Fibroblast of skin of scalp (primary cell): ENCODE data around the gene RRBP1.

Experiments
- DNase-seq: peaks from one replicate; pipeline ENCODE4 v3.0.0-alpha.2; 2013

The RRBP1 gene

GRCh38 chr20:17605131-17605660 lies 76.8 kb downstream of the RRBP1 start:
- DNase-seq = no peak

GRCh38 chr20:17602493-17602892 lies 79.5 kb downstream of the RRBP1 start:
- DNase-seq = no peak

- DNase-seq = no peak
These were observed 80.1 kb downstream of the RRBP1 start for GRCh38 chr20:17601957-17602356.

GRCh38 chr20:17598013-17598550 lies 84.0 kb downstream of the RRBP1 start:
- DNase-seq = no peak

- no peak for DNase-seq
These were observed 86.2 kb downstream of the RRBP1 start for GRCh38 chr20:17595856-17596255.

GRCh38 chr20:17594443-17594842 lies 87.6 kb downstream of the RRBP1 start:
- peak; percentile 41 for DNase-seq

- no peak for DNase-seq
These were observed 88.1 kb downstream of the RRBP1 start for GRCh38 chr20:17593902-17594301.

- no peak for DNase-seq
These were observed 91.8 kb downstream of the RRBP1 start for GRCh38 chr20:17590245-17590644.

GRCh38 chr20:17589161-17589834 lies 92.7 kb downstream of the RRBP1 start:
- peak; percentile 38 for DNase-seq

GRCh38 chr20:17587824-17588223 lies 94.2 kb downstream of the RRBP1 start:
- DNase-seq = no peak

GRCh38 chr20:17587148-17587547 lies 94.9 kb downstream of the RRBP1 start:
- DNase-seq = no peak

- DNase-seq = no peak
These were observed 95.8 kb downstream of the RRBP1 start for GRCh38 chr20:17586250-17586649.

- DNase-seq = no peak
These were observed 97.4 kb downstream of the RRBP1 start for GRCh38 chr20:17584689-17585088.

GRCh38 chr20:17583126-17583525 lies 98.9 kb downstream of the RRBP1 start:
- no peak for DNase-seq

GRCh38 chr20:17580895-17581294 lies 101.1 kb downstream of the RRBP1 start:
- DNase-seq = no peak

GRCh38 chr20:17579369-17580039 lies 102.5 kb downstream of the RRBP1 start:
- no peak for DNase-seq

GRCh38 chr20:17576215-17576614 lies 105.8 kb downstream of the RRBP1 start:
- no peak for DNase-seq

- DNase-seq = no peak
These were observed 108.6 kb downstream of the RRBP1 start for GRCh38 chr20:17573463-17573862.

GRCh38 chr20:17572034-17572638 lies 109.9 kb downstream of the RRBP1 start:
- no peak for DNase-seq

GRCh38 chr20:17571153-17571527 lies 110.9 kb downstream of the RRBP1 start:
- DNase-seq = peak; percentile 20

GRCh38 chr20:17570347-17571152 lies 111.5 kb downstream of the RRBP1 start:
- DNase-seq = peak; percentile 46

GRCh38 chr20:17569616-17570346 lies 112.3 kb downstream of the RRBP1 start, which contains the start of gene DSTN:
Gene DSTN (plus strand): TSS chr20:17570075. CDS start chr20:17570209, 134 bp downstream.
- DNase-seq = peak; percentile 99
